Loucy (cell line): Measurements from ENCODE around the gene PLEKHH2.

Experiments
- CTCF ChIP-seq: fragments of 200-600 bp; sonication (generic); conservative IDR thresholded peaks from 2 replicates; pipeline ENCODE4 v1.5.1; 2014; ENCODE audit warnings: mild to moderate bottlenecking, antibody characterized with exemption, low read length
- EZH2phosphoT487 ChIP-seq: fragments of 200-600 bp; IDR thresholded peaks from 2 replicates; pipeline ENCODE4 v1.6.1; 2018; ENCODE audit warnings: antibody characterized with exemption, mild to moderate bottlenecking, moderate library complexity, borderline replicate concordance

- no peak for TF ChIP-seq CTCF
- TF ChIP-seq EZH2phosphoT487: no peak
Observed at GRCh38 chr2:43764086-43764705, 127.1 kb downstream of the PLEKHH2 start.
